Measurements from ENCODE around the gene SFMBT2.
A peak's percentile ranks its signal among the peaks of the same experiment; 100 is the strongest.

SFMBT2 gene

GRCh38 chr10:7364474-7364873 lies 46.4 kb downstream of the SFMBT2 start:
- no peak for DNase-seq (ENCODE audit: low spot score)

GRCh38 chr10:7363700-7364099 lies 47.1 kb downstream of the SFMBT2 start:
- no peak for DNase-seq (ENCODE audit: low spot score)

- no peak for DNase-seq (ENCODE audit: low spot score)
Measured at GRCh38 chr10:7362471-7362870, 48.4 kb downstream of the SFMBT2 start.

GRCh38 chr10:7361316-7361715 lies 49.5 kb downstream of the SFMBT2 start:
- no peak for DNase-seq (ENCODE audit: low spot score)

- no peak for DNase-seq (ENCODE audit: low spot score)
Measured at GRCh38 chr10:7359954-7360353, 50.9 kb downstream of the SFMBT2 start.

- no peak for DNase-seq (ENCODE audit: low spot score)
Measured at GRCh38 chr10:7359356-7359755, 51.5 kb downstream of the SFMBT2 start.

GRCh38 chr10:7357193-7357592 lies 53.6 kb downstream of the SFMBT2 start:
- DNase-seq (ENCODE audit: low spot score) = no peak

GRCh38 chr10:7354330-7355047 lies 56.3 kb downstream of the SFMBT2 start:
- no peak for DNase-seq (ENCODE audit: low spot score)

- no peak for DNase-seq (ENCODE audit: low spot score)
Measured at GRCh38 chr10:7351894-7352293, 58.9 kb downstream of the SFMBT2 start.

- DNase-seq (ENCODE audit: low spot score) = no peak
Measured at GRCh38 chr10:7350541-7351195, 60.2 kb downstream of the SFMBT2 start.

- DNase-seq (ENCODE audit: low spot score) = no peak
Measured at GRCh38 chr10:7345717-7346116, 65.1 kb downstream of the SFMBT2 start.

GRCh38 chr10:7343040-7343439 lies 67.8 kb downstream of the SFMBT2 start:
- no peak for DNase-seq (ENCODE audit: low spot score)

GRCh38 chr10:7340179-7340874 lies 70.5 kb downstream of the SFMBT2 start:
- peak; percentile 57 for DNase-seq (ENCODE audit: low spot score)

- no peak for DNase-seq (ENCODE audit: low spot score)
Measured at GRCh38 chr10:7339510-7339909, 71.3 kb downstream of the SFMBT2 start.

- DNase-seq (ENCODE audit: low spot score) = no peak
Measured at GRCh38 chr10:7338469-7338868, 72.4 kb downstream of the SFMBT2 start.

- peak; percentile 94 for DNase-seq (ENCODE audit: low spot score)
Measured at GRCh38 chr10:7337431-7338171, 73.2 kb downstream of the SFMBT2 start.

- DNase-seq (ENCODE audit: low spot score) = no peak
Measured at GRCh38 chr10:7335977-7336376, 74.9 kb downstream of the SFMBT2 start.

GRCh38 chr10:7334642-7334964 lies 76.2 kb downstream of the SFMBT2 start:
- no peak for DNase-seq (ENCODE audit: low spot score)

GRCh38 chr10:7333961-7334641 lies 76.7 kb downstream of the SFMBT2 start:
- no peak for DNase-seq (ENCODE audit: low spot score)

GRCh38 chr10:7329219-7329618 lies 81.6 kb downstream of the SFMBT2 start:
- no peak for DNase-seq (ENCODE audit: low spot score)

- no peak for DNase-seq (ENCODE audit: low spot score)
Measured at GRCh38 chr10:7327885-7328284, 82.9 kb downstream of the SFMBT2 start.

GRCh38 chr10:7322623-7323022 lies 88.2 kb downstream of the SFMBT2 start:
- DNase-seq (ENCODE audit: low spot score) = no peak

All from pons (tissue), 1 donor.